ENCODE measurements around the gene CLIC4.
"Not testable (repeated sequence)": the region's sequence is repeated elsewhere in the genome, so short reads cannot be mapped to it uniquely, and the experiment has no call there.

The CLIC4 gene

DNA sequence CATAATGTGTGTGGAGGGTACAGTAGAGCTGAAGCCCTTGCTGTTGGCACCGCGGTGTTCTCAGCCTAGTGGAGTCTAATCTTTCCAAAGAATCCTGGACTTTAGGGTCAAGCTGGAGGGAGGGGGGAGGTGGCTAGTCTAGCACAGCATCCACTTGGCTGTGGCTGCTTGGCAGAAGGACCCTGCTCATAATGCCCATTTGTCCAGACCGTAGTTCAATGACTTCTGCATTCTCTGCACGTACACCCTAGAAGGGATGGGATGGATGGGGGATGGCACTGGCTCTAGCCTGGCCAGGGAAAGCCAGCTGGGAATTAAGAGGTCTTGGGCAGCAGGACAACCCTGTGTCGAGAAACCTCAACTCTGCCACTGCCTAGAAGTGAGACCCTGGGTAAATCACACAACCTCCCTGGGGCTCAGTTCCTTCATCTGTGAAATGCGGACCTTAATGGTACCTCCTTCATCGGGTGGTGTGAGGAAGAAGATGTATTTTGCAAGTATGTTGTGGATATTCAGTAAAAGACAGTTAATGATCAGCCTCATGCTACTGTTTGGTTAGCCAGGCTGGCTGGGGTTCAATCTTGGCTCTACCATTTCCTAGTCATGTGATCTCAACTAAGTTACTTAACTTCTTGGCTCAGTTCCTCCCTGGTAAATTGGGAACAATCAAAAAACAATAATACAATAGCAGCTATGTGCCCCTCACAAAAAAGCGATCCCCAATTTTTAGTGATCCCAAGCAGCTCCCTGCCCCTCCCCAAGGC is 27.2 kb upstream of the CLIC4 start:
- DNase-seq (ENCODE audit: low read depth in 2 of 2) = no peak

DNA sequence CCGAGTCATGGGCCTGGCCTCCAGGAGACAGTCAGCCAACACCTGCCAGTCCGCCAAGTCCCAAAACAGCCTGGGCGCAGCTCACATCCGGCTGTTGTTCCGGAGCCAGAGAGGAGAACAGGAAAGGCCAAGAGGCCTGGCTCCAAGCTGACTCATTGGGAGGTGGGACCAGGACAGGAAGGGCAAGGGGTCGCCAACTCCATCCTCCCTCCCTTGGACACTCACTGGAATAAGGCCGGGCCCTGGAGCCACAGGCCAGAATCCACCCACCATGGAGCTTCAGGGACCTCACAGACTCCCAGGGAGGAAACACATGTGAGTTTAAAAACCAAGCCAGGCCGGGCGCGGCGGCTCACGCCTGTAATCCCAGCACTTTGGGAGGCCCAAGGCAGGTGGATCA is 25.1 kb upstream of the CLIC4 start:
- DNase-seq (ENCODE audit: low read depth in 2 of 2) = no peak

DNA sequence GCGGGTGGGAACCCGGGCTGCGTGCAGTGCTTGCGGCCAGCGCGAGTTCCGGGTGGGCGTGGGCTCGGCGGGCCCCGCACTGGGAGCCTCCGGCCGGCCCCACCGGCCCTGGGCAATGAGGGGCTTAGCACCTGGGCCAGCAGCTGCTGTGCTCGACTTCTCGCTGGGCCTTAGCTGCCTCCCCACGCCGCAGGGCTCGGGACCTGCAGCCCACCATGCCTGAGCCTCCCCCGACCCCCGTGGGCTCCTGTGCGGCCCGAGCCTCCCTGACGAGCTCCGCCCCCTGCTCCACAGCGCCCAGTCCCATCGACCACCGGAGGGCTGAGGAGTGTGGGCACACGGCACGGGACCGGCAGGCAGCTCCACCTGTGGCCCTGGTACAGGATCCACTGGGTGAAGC is 23.7 kb upstream of the CLIC4 start:
- no peak for DNase-seq (ENCODE audit: low read depth in 2 of 2)

DNA sequence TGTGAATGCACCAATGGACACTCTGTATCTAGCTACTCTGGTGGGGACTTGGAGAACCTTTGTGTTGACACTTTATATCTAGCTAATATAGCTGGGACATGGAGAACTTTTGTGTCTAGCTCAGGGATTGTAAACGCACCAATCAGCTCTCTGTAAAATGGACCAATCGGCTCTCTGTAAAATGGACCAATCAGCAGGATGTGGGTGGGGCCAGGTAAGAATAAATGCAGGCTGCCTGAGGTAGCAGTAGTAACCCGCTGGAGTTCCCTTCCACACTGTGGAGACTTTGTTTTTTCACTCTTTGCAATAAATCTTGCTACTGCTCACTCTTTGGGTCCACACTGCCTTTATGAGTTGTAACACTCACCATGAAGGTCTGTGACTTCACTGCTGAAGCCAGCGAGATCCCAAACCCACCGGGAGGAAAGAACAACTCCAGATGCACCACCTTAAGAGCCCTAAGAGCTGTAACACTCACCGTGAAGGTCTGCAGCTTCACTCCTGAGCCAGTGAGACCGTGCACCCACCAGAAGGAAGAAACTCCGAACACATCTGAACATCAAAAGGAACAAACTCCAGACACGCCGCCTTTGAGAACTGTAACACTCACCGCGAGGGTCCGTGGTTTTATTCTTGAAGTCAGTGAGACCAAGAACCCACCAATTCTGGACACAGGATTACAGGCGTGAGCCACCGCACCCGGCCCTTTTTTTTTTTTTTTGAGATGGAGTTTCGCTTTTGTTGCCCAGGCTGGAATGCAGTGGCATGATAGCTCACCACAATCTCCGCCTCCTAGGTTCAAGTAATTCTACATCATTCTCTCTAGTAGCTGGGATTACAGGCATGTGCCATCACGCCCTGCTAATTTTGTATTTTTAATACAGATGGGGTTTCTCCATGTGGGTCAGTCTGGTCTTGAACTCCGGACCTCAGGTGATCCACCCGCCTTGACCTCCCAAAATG is 22.9 kb upstream of the CLIC4 start:
- DNase-seq (ENCODE audit: low read depth in 2 of 2) = not testable (repeated sequence)

DNA sequence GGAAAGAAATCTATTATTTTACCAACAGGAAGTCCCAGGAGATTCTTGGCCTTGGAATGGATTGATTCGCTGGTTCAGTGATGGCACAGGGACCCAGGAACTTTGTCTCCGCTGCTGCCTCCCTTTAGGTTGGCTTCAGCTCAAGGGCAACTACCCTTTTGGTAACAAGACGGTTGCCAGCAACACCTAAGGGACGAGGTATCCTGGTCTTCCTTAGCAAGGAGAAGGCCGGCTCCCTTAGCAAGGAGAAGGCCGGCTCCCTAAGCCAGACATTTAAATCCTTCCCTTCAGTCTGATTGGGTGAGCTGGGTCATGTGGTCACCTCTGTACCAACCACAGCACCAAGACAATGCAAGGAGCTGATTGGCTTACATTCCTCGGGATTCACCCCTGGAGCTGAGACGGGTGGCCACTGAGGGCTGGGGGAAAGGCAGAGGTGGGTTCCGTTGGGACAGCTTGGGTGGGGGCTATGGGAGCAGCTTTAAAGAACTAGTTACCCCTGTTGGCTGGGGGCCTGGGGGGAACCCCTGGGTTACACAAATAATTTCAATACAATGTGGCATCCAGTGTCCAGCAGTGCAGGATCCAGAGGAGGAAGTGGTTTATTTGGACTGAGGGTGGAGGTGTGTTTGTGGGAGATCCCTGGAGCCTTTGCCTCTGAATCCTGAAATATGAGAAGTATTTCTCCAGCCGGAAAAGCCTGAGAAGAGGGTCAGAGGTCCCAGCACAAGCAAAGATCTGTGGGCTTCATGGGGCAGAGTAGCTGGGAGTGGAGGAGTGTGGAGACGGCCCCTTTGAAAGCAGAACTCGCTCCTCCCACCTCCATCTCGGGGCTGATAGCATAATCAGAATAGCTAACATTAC is 20.7 kb upstream of the CLIC4 start:
- DNase-seq (ENCODE audit: low read depth in 2 of 2) = no peak

DNA sequence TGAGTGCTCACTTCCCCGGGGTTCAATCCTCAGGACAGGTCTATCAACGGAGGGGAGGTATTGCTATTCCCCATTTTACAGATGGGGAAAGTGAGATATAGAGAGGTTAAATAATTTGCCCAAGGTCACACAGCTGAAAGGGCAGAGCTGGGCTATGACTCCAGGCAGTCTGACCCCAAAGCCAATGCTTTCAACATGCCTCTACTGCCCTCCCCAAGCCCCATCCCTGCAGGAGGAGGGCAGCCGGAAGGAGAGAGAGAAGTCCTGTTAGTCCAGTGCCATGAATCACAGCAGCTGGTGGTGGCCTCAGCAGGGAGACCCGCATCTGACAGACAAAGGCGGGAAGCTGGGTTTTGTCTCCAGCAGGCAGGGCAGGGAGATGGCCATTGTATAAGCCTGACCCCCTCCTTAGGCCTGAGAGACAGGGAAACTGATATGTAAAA is 20.0 kb upstream of the CLIC4 start:
- DNase-seq (ENCODE audit: low read depth in 2 of 2) = no peak

DNA sequence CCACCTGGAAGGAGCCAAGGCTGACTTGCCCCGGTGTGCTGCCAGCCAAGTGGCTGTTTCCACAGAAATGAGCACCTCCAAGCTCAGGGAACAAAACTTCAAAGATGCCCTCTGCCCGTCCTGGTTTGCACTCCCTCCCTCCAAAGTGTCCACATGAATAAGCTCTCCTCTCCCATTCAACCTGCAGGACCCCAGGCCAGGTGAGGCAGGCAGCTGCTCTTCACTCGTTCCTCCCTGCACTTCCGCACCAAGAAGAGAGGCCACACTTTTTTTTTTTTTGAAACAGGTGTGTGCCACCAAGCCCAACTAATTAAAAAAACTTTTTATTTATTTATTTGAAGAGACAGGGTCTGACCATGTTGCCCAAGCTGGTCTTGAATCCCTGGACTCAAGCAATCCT is 18.5 kb upstream of the CLIC4 start:
- DNase-seq (ENCODE audit: low read depth in 2 of 2) = no peak

DNA sequence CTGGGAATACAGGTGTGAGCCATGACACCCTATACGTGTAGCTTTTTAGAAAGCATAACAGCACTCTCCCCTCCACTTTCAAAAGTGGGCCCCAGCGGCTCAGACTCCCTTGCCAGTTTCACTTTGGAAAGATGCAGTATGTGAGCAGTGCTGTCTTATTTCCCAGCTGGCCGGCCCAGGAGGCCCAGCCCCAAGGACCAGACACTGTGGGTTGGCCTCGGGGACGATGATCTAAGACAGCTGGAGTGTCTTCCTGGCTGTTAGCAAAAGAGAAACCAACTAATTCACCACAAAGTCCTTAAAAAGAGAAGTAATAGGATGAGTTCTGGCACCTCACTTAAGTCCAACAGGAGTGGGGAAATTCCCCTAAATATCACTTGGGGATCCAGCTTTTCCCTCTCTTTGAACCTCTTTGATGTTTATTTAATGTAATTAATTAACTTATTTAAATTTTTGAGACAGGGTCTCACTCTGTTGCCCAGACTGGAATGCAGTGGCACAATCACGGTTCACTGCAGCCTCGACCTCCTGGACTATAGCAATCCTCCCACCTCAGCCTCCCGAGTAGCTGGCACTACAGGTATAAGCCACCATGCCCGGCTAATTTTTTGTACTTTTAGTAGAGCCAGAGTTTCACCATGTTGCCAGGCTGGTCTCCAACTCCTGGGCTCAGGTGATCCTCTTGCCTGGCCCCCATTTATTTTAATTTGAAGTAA is 17.6 kb upstream of the CLIC4 start:
- DNase-seq (ENCODE audit: low read depth in 2 of 2) = no peak

DNA sequence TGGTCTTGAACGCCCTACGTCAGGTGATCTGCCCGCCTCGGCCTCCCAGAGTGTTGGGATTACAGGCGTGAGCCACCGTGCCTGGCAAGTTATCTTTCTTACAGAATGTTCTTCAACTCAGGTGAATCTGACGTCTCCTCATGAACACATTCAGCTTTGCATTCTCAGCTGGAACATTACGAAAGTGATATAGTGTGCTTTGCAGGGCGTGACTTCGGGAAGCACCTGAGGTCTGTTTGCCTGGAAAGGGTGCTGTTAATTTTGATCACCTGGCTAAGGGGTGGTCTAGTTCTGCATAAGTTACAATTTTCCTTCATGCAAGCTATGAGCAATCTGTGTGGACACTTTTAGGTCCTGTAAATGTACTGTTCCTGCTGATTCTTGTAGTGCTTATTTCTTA is 16.3 kb upstream of the CLIC4 start:
- no peak for DNase-seq (ENCODE audit: low read depth in 2 of 2)

DNA sequence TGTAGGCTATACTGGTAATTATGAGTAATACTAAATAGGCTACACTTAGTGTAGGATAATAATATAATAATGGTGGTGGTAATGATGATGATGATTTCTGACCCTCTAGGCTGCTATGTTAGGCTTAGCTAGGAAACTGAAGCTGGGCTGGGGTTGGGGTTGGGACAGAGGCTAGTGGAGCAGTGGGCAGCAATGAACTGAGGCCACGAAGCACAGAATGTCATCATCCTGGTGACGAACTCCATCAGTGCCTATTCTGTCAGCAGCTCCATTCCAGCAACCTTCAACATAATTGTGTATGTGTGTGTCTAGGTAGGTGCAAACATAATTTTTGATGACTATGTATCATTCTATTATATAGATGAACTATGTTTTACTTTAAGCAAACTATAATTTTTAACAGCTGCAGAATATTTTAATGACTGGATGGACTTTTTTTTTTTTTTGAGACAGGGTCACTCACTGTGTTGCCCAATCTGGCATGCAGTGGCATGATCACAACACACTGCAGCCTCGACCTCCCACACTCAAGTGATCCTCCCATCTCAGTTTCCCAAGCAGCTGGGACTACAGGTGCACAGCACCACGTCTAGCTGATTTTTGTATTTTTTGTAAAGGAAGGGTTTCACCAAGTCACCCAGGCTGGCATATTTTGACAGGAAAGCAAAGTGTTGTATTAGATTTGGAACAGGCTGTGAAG is 12.9 kb upstream of the CLIC4 start:
- DNase-seq (ENCODE audit: low read depth in 2 of 2) = no peak

DNA sequence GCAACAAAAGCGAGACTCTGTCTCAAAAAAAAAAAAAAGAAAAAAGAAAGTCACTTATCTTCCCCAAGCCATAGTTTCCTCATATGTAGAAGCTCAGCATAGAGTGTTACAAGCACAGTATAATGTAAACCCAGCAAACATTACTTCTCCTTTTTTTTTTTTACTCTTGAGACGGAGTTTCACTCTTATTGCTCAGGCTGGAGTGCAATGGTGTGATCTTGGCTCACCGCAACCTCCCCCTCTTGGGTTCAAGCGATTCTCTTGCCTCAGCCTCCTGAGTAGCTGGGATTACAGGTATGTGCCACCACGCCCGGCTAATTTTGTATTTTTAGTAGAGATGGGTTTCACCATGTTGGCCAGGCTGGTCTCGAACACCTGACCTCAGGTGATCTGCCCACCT is 11.9 kb upstream of the CLIC4 start:
- not testable (repeated sequence) for DNase-seq (ENCODE audit: low read depth in 2 of 2)

DNA sequence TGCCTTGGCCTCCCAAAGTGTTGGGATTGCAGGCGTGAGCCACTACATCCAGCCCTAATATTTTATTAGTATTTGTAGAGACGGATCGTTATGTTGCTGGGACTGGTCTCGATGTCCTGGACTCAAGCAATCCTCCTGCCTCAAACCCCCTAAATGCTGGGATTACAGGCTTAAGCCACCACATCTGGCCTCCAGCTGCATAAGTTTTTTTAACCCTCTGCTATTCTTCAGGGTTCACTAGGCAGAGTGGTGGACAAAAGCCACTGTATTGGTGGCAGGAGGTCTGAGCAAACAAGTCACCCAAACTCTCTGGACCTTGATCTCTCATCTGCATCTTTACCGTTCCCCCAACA is 10.1 kb upstream of the CLIC4 start:
- DNase-seq (ENCODE audit: low read depth in 2 of 2) = no peak

DNA sequence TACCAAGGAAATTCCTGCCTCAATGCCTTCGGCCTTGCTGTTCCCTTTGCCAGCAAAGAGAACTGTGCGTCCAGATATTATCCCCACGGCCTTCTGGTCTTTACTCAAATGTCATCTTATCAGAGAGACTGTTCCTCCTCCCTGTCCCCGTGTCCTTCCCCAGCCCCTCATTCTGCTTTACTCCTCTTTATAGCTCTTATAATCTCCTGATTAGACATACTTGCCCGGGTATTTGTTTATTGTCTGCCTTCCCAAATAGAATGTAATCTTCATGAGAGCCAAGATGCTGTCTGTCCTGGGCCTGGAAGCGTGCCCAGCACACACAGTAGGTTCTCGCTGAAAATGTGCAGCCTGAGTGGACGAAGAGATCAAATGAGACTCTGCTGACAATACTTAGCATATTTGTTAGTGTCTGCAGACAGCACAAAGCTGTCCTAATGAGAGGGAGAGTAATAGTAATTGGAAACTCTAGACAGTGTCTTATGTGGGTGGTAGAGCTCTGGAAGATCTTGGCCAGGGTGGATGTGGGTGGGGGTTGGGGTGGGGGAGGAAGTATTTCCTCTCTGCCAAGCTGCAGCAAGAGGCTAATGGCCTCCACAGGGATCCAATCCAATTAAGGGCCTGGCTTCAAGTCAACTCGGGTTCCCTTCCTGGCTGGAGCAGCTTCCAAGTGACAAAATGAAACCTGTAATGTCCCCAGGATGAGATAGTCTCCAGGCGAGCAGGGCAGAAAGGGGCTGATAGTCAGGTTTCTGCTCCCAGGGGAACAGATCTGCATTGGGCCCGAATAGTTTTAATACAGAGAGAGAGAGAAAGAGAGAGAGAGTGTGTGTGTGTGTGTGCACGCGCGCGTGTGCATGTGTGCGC is 9.5 kb upstream of the CLIC4 start:
- DNase-seq (ENCODE audit: low read depth in 2 of 2) = no peak

DNA sequence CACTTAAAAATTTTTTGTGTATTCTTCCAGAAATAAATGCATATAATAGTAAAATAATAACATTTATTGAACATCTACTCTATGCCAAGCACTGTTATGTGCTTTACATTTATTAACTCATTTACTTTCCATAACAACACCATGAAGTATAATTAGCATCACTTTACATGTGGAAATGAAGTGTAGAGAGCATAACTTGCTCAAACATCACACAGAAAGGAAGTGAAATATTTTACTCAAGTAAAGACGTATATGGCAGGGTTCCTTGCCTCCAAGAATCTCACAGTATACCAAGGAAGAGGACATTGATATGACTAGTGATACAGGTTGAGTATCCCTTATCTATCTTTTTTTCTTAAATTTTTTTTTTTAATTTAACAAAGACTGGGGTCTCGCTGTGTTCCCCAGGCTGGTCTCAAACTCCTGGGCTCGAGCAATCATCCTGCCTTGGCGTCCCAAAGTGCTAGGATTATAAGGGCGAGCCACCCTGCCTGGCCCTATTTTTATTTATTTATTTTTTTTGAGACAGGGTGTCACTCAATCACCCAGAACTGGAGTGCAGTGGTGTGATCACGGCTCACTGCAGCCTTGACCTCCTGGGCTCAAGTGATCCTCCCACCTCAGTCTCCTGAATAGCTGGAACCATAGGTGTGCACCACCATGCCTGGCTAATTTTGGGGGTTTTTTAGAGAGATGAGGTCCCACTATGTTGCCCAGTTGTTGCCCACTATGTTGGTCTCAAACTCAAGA is 7.7 kb upstream of the CLIC4 start:
- no peak for DNase-seq (ENCODE audit: low read depth in 2 of 2)

DNA sequence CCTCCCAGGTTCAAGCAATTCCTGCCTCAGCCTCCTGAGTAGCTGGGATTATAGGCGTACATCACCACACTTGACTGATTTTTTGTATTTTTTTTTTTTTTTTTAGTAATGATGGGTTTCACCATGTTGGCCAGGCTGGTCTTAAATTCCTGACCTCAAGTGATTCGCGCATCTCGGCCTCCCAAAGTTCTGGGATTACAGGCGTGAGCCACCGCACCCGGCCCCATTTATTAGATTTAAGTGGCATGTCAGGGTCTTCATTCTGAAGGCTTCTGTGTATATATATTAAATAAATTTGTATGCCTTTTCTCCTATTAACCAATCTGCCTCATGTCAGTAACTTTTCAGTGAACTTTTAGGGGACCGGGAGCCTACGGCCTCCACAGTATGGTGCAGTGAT is 6.0 kb upstream of the CLIC4 start:
- no peak for DNase-seq (ENCODE audit: low read depth in 2 of 2)

DNA sequence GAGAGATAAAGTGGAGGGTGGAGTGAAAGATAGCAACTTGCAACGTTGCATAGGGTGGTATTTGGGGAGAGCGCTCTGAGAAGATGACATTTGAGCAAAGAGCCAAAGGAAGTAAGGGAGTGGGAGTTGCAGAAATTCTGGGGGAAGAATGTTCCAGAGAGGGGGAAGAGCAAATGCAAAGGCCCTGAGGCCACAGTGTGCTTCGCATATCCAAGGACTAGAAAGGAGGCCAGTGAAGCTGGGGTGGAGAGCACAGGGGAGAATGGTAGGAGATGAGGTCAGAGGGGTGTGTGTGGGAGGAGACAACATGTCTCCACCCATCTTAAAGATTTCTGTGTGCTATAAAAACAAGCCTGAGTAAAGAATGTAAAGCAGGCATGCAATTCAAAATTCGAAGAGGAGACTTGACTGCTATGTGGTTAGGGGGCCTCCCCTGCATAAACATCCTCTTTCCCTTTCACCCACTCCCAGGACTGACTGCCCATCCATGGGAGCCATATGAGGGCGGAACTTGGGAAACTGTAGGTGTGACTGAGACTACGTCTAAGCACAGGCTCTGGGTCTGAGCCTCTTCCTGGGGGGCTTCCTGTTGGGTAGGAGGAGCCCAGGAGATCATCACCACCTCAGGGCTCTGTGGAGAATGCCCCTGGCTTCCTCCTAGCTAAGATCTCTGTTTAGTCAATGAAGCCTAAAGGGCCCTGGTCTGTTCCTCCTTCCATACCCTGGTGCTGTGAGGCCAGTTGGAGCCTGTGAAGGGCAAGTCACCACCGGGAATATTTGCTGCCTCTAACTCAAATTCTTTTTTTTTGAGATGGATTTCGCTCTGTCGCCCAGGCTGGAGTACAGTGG is 2.9 kb upstream of the CLIC4 start:
- no peak for DNase-seq (ENCODE audit: low read depth in 2 of 2)

DNA sequence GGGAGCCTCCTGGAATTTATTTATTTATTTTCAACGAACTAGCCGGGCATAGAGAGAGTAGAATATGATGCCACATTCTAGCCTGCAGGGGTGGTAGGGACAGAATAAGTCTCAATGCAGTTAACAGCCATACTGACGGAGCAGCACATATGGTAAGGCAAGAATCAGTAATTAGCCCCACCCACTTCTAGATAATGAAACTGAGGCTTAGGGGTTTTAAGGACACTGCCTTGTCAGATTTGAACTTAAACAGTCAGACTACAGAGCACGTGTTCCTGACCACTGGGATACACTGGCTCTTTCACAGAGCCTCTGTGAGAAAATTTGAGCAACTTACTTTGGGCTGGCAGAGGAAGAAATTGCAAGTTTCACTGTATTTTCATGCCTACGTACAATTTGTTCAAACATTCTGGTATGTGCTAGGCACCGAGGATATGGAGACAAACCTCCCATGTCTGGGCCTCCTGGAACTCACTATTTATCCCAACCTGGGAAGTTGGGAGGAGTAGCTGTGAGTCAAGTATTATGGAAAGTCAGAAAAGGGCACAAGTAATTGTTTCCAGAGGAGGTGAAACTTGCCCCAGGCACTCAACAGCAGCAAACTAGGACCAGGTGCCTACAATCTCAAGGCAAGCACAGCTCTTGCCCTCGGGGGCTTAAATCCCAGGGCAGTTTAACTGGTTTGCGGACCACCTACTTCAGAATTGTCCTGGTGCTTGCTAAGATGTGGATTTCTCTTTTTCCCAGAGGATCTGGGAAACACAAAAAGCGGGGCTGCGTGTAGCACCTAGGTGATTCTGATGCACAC is 1.6 kb upstream of the CLIC4 start:
- DNase-seq (ENCODE audit: low read depth in 2 of 2) = no peak

All from stimulated activated CD8-positive, alpha-beta memory T cell treated with anti-CD3 and anti-CD28 coated beads, Interleukin-15, amount 100 ng/mL, for 4 hours (primary cell).